HEK293 (cell line): Measurements from ENCODE around the gene VSTM5.

Experiments
- CTCF ChIA-PET: fragments of 350-600 bp; formaldehyde crosslinking; extraction: SDS; loops from one replicate; lab custom pipeline; 2021; ENCODE audit warnings: antibody characterized with exemption; lab: Yijun Ruan, JAX
- POLR2A ChIA-PET: fragments of 300-600 bp; formaldehyde crosslinking; extraction: SDS; loops from one replicate; lab custom pipeline; 2020; ENCODE audit warnings: antibody characterized with exemption, inconsistent platforms; lab: Yijun Ruan, JAX
- H3K27ac ChIP-seq: fragments of 200-500 bp; sonication (Bioruptor generic); 2 replicates; pipeline ENCODE4 v1.5.1; 2014; ENCODE audit warnings: low read depth, low read length, control low read depth, inconsistent platforms; ENCODE audit errors: extremely low read depth
- H3K36me3 ChIP-seq, 2 experiments: fragments of 200-500 bp in 1 of 2; sonication (Bioruptor generic) in 1 of 2; 1 replicate in 1 of 2; 2 replicates in 1 of 2; pipeline ENCODE4 v1.5.1; 2014 to 2017; ENCODE audit warnings: inconsistent platforms in 2 of 2, low read length in 2 of 2; ENCODE audit not compliant: control insufficient read depth in 2 of 2, insufficient read depth in 1 of 2
- H3K4me1 ChIP-seq: fragments of 200-500 bp; sonication (Bioruptor generic); 2 replicates; pipeline ENCODE4 v1.5.1; 2014; ENCODE audit warnings: mild to moderate bottlenecking, low read length, inconsistent platforms; ENCODE audit not compliant: control insufficient read depth, insufficient read depth
- H3K4me3 ChIP-seq: 2 replicates; pipeline ENCODE4 v1.5.1; 2011; ENCODE audit warnings: low read depth, mild to moderate bottlenecking, control low read depth, low read length, moderate library complexity
- H3K9me3 ChIP-seq: fragments of 200-500 bp; sonication (Bioruptor generic); 2 replicates; pipeline ENCODE4 v1.5.1; 2014; ENCODE audit warnings: low read depth, low read length, inconsistent platforms; ENCODE audit not compliant: control insufficient read depth, insufficient read depth
- HOXA7 ChIP-seq: sonication (generic); formaldehyde crosslinking; IDR thresholded peaks from 2 replicates; pipeline ENCODE4 v1.8.1; 2022; ENCODE audit warnings: missing genetic modification reagents, borderline replicate concordance
- MEIS1 ChIP-seq: sonication (generic); formaldehyde crosslinking; IDR thresholded peaks from 2 replicates; pipeline ENCODE4 v1.8.1; 2022; ENCODE audit warnings: missing genetic modification reagents, mild to moderate bottlenecking, borderline replicate concordance
- PRDM1 ChIP-seq: fragments of 450-650 bp; formaldehyde crosslinking; IDR thresholded peaks from 2 replicates; pipeline ENCODE4; 2016; ENCODE audit warnings: missing biosample characterization, missing genetic modification characterization
- SETDB1 ChIP-seq: IDR thresholded peaks from one replicate; pipeline ENCODE4 v1.6.1; 2017; ENCODE audit warnings: mild to moderate bottlenecking, low read length, moderate library complexity, mixed read lengths; ENCODE audit not compliant: insufficient read length
- ZBTB11 ChIP-seq: fragments of 450-650 bp; formaldehyde crosslinking; conservative IDR thresholded peaks from 2 replicates; pipeline ENCODE4 v1.5.1; 2016; ENCODE audit warnings: low read depth, missing biosample characterization, missing genetic modification characterization
- ZBTB21 ChIP-seq: fragments of 450-650 bp; formaldehyde crosslinking; IDR thresholded peaks from 2 replicates; pipeline ENCODE4 v1.5.1; 2017; ENCODE audit warnings: missing biosample characterization, missing genetic modification characterization
- ZFP41 ChIP-seq: fragments of 450-650 bp; formaldehyde crosslinking; IDR thresholded peaks from 2 replicates; pipeline ENCODE4 v1.5.1; 2016; ENCODE audit warnings: missing biosample characterization, missing genetic modification characterization, borderline replicate concordance
- ZNF133 ChIP-seq: fragments of 450-650 bp; formaldehyde crosslinking; IDR thresholded peaks from 2 replicates; pipeline ENCODE4 v1.5.1; 2016; ENCODE audit warnings: missing biosample characterization, missing genetic modification characterization
- ZNF16 ChIP-seq: fragments of 450-650 bp; formaldehyde crosslinking; IDR thresholded peaks from 2 replicates; pipeline ENCODE4 v1.5.1; 2016; ENCODE audit warnings: low read depth, missing biosample characterization, missing genetic modification characterization
- ZNF184 ChIP-seq: fragments of 450-650 bp; IDR thresholded peaks from 2 replicates; pipeline ENCODE4 v1.5.1; 2018; ENCODE audit warnings: missing biosample characterization, mild to moderate bottlenecking, missing genetic modification characterization
- ZNF354C ChIP-seq: fragments of 450-650 bp; formaldehyde crosslinking; IDR thresholded peaks from 2 replicates; pipeline ENCODE4 v1.5.1; 2016; ENCODE audit warnings: missing biosample characterization, missing genetic modification characterization, low read depth, borderline replicate concordance
- ZNF37A ChIP-seq: fragments of 450-650 bp; IDR thresholded peaks from 2 replicates; pipeline ENCODE4 v1.5.1; 2018; ENCODE audit warnings: missing biosample characterization, missing genetic modification characterization
- ZNF404 ChIP-seq: fragments of 450-650 bp; formaldehyde crosslinking; IDR thresholded peaks from 2 replicates; pipeline ENCODE4 v1.5.1; 2017; ENCODE audit warnings: missing biosample characterization, missing genetic modification characterization
- ZNF629 ChIP-seq: fragments of 450-650 bp; formaldehyde crosslinking; IDR thresholded peaks from 2 replicates; pipeline ENCODE4 v1.5.1; 2017; ENCODE audit warnings: missing biosample characterization, missing genetic modification characterization
- ZNF707 ChIP-seq: fragments of 450-650 bp; formaldehyde crosslinking; IDR thresholded peaks from 2 replicates; pipeline ENCODE4 v1.5.1; 2016; ENCODE audit warnings: missing biosample characterization, missing genetic modification characterization
- ZNF747 ChIP-seq: fragments of 450-650 bp; formaldehyde crosslinking; IDR thresholded peaks from 2 replicates; pipeline ENCODE4 v1.5.1; 2016; ENCODE audit warnings: missing biosample characterization, missing genetic modification characterization
- TF ChIP-seq, protein P1 (sequence below): fragments of 450-650 bp; formaldehyde crosslinking; IDR thresholded peaks from 2 replicates; pipeline ENCODE4 v1.5.1; 2017; ENCODE audit warnings: missing biosample characterization, mild to moderate bottlenecking, missing genetic modification characterization, moderate library complexity
- TF ChIP-seq, protein P2 (sequence below): fragments of 450-650 bp; formaldehyde crosslinking; IDR thresholded peaks from 2 replicates; pipeline ENCODE4 v1.5.1; 2016; ENCODE audit warnings: missing biosample characterization, missing genetic modification characterization

VSTM5 gene

DNA sequence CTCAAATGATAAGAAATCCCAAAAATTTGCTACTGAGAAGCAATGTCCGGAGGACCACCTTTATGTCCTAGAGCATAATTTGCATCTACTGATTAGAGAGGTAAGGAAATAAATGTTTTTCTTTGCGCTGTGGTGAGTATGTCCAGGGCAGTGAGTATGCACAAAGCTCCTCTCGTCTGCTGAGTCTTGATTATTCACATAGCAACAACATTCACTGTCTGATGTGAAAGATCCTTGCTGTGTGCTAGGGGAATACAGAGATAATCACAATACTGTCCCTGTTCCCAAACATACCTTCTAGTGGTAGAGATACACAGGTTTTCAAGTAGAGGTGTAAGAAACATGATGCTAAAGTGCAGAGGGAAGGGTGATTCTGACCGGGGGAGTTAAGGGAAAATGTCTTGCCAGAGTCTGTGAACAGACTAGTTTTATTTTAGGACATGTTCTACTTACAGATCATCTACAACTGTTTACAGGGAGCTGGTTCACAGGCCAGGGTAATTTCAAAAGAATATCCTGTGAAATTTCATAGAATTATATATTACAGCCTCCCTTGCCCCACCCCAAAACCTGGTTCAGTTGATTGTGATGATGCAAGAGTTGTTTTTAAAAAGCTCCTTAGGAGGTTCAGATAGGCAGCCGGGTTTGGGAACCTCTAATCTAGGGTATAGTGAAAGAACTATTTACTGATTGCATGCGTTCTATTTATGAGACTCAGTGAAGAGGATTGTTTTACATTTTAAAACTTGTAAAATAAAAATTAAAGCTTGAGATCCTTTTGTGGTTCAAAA lies 53.8 kb downstream of the VSTM5 start:
- Histone ChIP-seq H3K36me3 (peaks cover 44 to 90% of the 10 kb centered on the region in 2 experiments), H3K4me3 (no peak overlapping the region), H3K4me1 (no peaks in the 10 kb centered on the region), H3K27ac (no peak overlapping the region), H3K9me3 (no peaks in the 10 kb centered on the region)
- CTCF ChIA-PET: interaction anchor here (0.6 kb wide), 1 partner anchor 28 kb away, joined by 3 read pairs; no protein-coding TSS in a partner anchor
- POLR2A ChIA-PET: interaction anchor here (1.0 to 1.2 kb wide), 2 partner anchors 12 to 55 kb away, joined by 5 to 6 read pairs; partner anchors contain the start of genes C11orf54, MED17 and TAF1D
- TF ChIP-seq ZNF747 (tag by site-specific recombination): no peak
- no peak for TF ChIP-seq ZBTB11
- TF ChIP-seq ZNF629 (tag by site-specific recombination): no peak
- TF ChIP-seq, protein P1, sequence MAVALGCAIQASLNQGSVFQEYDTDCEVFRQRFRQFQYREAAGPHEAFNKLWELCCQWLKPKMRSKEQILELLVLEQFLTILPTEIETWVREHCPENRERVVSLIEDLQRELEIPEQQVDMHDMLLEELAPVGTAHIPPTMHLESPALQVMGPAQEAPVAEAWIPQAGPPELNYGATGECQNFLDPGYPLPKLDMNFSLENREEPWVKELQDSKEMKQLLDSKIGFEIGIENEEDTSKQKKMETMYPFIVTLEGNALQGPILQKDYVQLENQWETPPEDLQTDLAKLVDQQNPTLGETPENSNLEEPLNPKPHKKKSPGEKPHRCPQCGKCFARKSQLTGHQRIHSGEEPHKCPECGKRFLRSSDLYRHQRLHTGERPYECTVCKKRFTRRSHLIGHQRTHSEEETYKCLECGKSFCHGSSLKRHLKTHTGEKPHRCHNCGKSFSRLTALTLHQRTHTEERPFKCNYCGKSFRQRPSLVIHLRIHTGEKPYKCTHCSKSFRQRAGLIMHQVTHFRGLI (tag by site-specific recombination): no peak
- no peak for TF ChIP-seq ZNF37A (tag by site-specific recombination)
- no peak for TF ChIP-seq ZNF354C (tag by site-specific recombination)
- no peak for TF ChIP-seq HOXA7
- no peak for TF ChIP-seq ZNF184 (tag by site-specific recombination)
- no peak for TF ChIP-seq ZNF133
- no peak for TF ChIP-seq ZFP41 (tag by site-specific recombination)
- TF ChIP-seq MEIS1 (CRISPR knock-in tag): no peak
- no peak for TF ChIP-seq SETDB1
- TF ChIP-seq ZNF16: no peak
- TF ChIP-seq, protein P2, sequence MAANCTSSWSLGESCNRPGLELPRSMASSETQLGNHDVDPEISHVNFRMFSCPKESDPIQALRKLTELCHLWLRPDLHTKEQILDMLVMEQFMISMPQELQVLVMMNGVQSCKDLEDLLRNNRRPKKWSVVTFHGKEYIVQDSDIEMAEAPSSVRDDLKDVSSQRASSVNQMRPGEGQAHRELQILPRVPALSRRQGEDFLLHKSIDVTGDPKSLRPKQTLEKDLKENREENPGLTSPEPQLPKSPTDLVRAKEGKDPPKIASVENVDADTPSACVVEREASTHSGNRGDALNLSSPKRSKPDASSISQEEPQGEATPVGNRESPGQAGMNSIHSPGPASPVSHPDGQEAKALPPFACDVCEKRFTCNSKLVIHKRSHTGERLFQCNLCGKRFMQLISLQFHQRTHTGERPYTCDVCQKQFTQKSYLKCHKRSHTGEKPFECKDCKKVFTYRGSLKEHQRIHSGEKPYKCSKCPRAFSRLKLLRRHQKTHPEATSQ (tag by site-specific recombination): no peak
- TF ChIP-seq ZNF707 (tag by site-specific recombination): no peak

- no peaks in the 10 kb centered on the region for H3K4me1 ChIP-seq
- no peak overlapping the region for H3K4me3 ChIP-seq
- H3K9me3 ChIP-seq: no peaks in the 10 kb centered on the region
- CTCF ChIA-PET: no interaction called here
- POLR2A ChIA-PET: interaction anchor here (1.3 kb wide), 1 partner anchor 50 kb away, joined by 5 read pairs; the partner anchor contains the start of genes C11orf54 and TAF1D
- H3K27ac ChIP-seq: no peak overlapping the region
- peaks cover 60 to 90% of the 10 kb centered on the region in 2 experiments for H3K36me3 ChIP-seq
- TF ChIP-seq ZNF404 (no peak), ZBTB21 (no peak), PRDM1 (0 out of 2 replicates have a peak, but pooled peaks have one; percentile 16)
- TF ChIP-seq, all 188 proteins: peak for 1
Measured at GRCh38 chr11:93791493-93791892, 58.9 kb downstream of the VSTM5 start.
